A549 (cell line): ENCODE measurements around the gene CRYGB.

Source experiments
- BHLHE40 ChIP-seq: IDR thresholded peaks from 2 replicates; pipeline ENCODE4 v1.6.1; 2012; ENCODE audit warnings: low read depth, low read length, inconsistent platforms
- EP300 ChIP-seq, 2 experiments: fragments of >200 bp; sonication (Bioruptor Twin); formaldehyde crosslinking; IDR thresholded peaks; 2 replicates in 1 of 2; 3 replicates in 1 of 2; pipeline ENCODE4 v1.6.1; 2016 to 2017
- FOSL2 ChIP-seq, 2 experiments: fragments of 450-650 bp in 1 of 2; fragments of >200 bp in 1 of 2; sonication (Bioruptor Twin) in 1 of 2; formaldehyde crosslinking; IDR thresholded peaks; 2 replicates each; pipeline versions ENCODE4 v1.5.0 to v1.6.1; 2016 to 2020; ENCODE audit warnings: mild to moderate bottlenecking in 1 of 2, moderate library complexity in 1 of 2
- GATA3 ChIP-seq: IDR thresholded peaks from 2 replicates; pipeline ENCODE4 v1.6.1; 2012; ENCODE audit warnings: borderline replicate concordance
- KDM5A ChIP-seq: fragments of 200-600 bp; sonication (generic); IDR thresholded peaks from 2 replicates; pipeline ENCODE4 v1.6.1; 2016; ENCODE audit warnings: antibody characterized with exemption, mild to moderate bottlenecking
- PHF8 ChIP-seq: fragments of 200-600 bp; sonication (generic); IDR thresholded peaks from 2 replicates; pipeline ENCODE4 v1.6.1; 2016; ENCODE audit warnings: low read depth, mild to moderate bottlenecking, antibody characterized with exemption, moderate library complexity, borderline replicate concordance
- POLR2A ChIP-seq: IDR thresholded peaks from 2 replicates; pipeline ENCODE4 v1.6.1; 2012; ENCODE audit warnings: mild to moderate bottlenecking, low read length
- RFX5 ChIP-seq: fragments of 450-650 bp; IDR thresholded peaks from 2 replicates; pipeline ENCODE4 v1.7.1; 2014; ENCODE audit warnings: antibody characterized with exemption, mild to moderate bottlenecking, moderate library complexity
- SMC3 ChIP-seq: fragments of >200 bp; sonication (Bioruptor Twin); formaldehyde crosslinking; IDR thresholded peaks from 3 replicates; pipeline ENCODE4 v1.6.1; 2018; ENCODE audit warnings: inconsistent platforms
- SREBF2 ChIP-seq: fragments of 450-650 bp; IDR thresholded peaks from 2 replicates; pipeline ENCODE4 v1.6.1; 2014; ENCODE audit warnings: mild to moderate bottlenecking, moderate library complexity
- ZSCAN20 ChIP-seq: fragments of 250-450 bp; sonication (Bioruptor Pico); IDR thresholded peaks from 2 replicates; pipeline ENCODE4 v1.8.0; 2022; ENCODE audit warnings: mild to moderate bottlenecking, moderate library complexity
- TF ChIP-seq, protein P1 (sequence below): fragments of >200 bp; sonication (Bioruptor Twin); formaldehyde crosslinking; IDR thresholded peaks from 3 replicates; pipeline ENCODE4 v1.5.1; 2016
- TF ChIP-seq, protein P2 (sequence below): fragments of >200 bp; sonication (Bioruptor Twin); formaldehyde crosslinking; IDR thresholded peaks from 2 replicates; pipeline ENCODE4 v1.6.1; 2016
- TF ChIP-seq, protein P3 (sequence below): fragments of 150-350 bp; IDR thresholded peaks from 2 replicates; pipeline ENCODE4 v1.6.1; 2014; ENCODE audit warnings: low read depth, mild to moderate bottlenecking, low read length

DNA sequence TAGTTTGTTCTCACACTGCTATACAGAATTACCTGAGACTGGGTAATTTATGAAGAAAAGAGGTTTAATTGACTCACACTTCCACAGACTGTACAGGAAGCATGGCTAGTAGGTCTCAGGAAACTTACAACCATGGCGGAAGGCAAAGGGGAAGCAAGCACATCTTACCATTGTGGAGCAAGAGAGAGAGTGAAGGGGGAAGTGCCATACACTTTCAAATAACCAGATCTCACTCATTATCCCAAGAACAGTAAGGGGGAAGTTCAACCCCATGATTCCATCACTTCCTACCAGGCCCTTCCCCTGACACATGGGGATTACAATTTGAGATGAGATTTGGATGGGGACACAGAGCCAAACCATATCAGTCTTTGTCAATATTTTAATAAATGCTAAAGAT lies 5.0 kb upstream of the CRYGB start:
- TF ChIP-seq, protein P1, sequence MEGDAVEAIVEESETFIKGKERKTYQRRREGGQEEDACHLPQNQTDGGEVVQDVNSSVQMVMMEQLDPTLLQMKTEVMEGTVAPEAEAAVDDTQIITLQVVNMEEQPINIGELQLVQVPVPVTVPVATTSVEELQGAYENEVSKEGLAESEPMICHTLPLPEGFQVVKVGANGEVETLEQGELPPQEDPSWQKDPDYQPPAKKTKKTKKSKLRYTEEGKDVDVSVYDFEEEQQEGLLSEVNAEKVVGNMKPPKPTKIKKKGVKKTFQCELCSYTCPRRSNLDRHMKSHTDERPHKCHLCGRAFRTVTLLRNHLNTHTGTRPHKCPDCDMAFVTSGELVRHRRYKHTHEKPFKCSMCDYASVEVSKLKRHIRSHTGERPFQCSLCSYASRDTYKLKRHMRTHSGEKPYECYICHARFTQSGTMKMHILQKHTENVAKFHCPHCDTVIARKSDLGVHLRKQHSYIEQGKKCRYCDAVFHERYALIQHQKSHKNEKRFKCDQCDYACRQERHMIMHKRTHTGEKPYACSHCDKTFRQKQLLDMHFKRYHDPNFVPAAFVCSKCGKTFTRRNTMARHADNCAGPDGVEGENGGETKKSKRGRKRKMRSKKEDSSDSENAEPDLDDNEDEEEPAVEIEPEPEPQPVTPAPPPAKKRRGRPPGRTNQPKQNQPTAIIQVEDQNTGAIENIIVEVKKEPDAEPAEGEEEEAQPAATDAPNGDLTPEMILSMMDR, result no peak
- TF ChIP-seq PHF8 (no peak), FOSL2 (IDR thresholded peaks at IDR 0.05) (no peak), FOSL2 (CRISPR knock-in tag; IDR thresholded peaks at IDR 0.05) (no peak), EP300 (IDR thresholded peaks at IDR 0.05) (no peak), ZSCAN20 (no peak), POLR2A (no peak), RFX5 (no peak), SMC3 (no peak), BHLHE40 (no peak), KDM5A (no peak), GATA3 (no peak), SREBF2 (no peak)
- TF ChIP-seq, protein P2, sequence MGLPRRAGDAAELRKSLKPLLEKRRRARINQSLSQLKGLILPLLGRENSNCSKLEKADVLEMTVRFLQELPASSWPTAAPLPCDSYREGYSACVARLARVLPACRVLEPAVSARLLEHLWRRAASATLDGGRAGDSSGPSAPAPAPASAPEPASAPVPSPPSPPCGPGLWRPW, result no peak
- TF ChIP-seq, protein P3, sequence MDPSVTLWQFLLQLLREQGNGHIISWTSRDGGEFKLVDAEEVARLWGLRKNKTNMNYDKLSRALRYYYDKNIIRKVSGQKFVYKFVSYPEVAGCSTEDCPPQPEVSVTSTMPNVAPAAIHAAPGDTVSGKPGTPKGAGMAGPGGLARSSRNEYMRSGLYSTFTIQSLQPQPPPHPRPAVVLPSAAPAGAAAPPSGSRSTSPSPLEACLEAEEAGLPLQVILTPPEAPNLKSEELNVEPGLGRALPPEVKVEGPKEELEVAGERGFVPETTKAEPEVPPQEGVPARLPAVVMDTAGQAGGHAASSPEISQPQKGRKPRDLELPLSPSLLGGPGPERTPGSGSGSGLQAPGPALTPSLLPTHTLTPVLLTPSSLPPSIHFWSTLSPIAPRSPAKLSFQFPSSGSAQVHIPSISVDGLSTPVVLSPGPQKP, result no peak
